BJ (cell line): ENCODE data around the gene BAZ2B. TPM values are rescaled to one million over a fixed set of nuclear protein-coding genes. Genes with fewer than 3 reads are reported as not detected.

Experiments used
- CTCF ChIA-PET: fragments of 350-600 bp; formaldehyde crosslinking; extraction: SDS; loops from one replicate; lab custom pipeline; 2021; ENCODE audit warnings: antibody characterized with exemption, inconsistent platforms; lab: Yijun Ruan, JAX
- POLR2A ChIA-PET: fragments of 300-600 bp; sonication (Branson Sonifier 250); formaldehyde crosslinking; extraction: SDS; loops from one replicate; lab custom pipeline; 2021; ENCODE audit warnings: antibody characterized with exemption; lab: Charles Lee
- DNase-seq: peaks from one replicate; pipeline ENCODE4 v3.0.0-alpha.2; 2011; ENCODE audit warnings: low read depth
- H3K27me3 ChIP-seq: 2 replicates; pipeline ENCODE4 v1.6.0; 2011; ENCODE audit warnings: low read length; ENCODE audit not compliant: control insufficient read depth, insufficient read depth
- H3K36me3 ChIP-seq: 2 replicates; pipeline ENCODE4 v1.5.1; 2011; ENCODE audit warnings: low read length; ENCODE audit not compliant: control insufficient read depth, insufficient read depth
- H3K4me3 ChIP-seq: 2 replicates; pipeline ENCODE4 v1.5.1; 2011; ENCODE audit warnings: low read depth, mild to moderate bottlenecking, control low read depth, low read length
- polyA plus RNA-seq: library from polyadenylated mRNA; depleted of rRNA; stranded (reverse); fragments of >200 nt; gene quantifications from 2 replicates; pipeline ENCODE4 v1.2.3, GENCODE V29; 2011
- TF ChIP-seq, protein P1 (sequence below): IDR thresholded peaks from 2 replicates; pipeline ENCODE4 v1.5.1; 2011; ENCODE audit warnings: low read depth, mild to moderate bottlenecking, control low read depth, inconsistent platforms, low read length, moderate library complexity; ENCODE audit not compliant: insufficient read depth

Gene BAZ2B
- polyA plus RNA-seq, 1 experiment = 16.0 TPM

DNA sequence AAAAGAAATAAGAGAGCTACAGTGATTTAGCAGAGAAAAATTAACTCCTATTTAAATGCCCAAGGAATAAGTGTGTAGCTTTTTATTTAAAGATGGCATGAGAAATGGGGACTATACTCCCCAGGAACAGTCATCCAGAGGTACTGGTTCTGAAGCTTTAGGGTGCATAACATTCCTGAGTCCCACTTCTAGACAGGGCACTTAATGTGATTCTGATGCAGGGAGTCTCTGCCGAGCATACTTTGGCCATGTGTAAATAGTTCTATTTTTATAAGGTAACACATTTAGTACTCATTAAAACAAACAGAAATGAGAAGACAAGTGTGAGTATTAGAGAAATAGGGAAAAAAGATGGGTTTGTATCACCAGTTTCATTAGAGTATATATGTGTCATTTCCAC lies 175.2 kb downstream of the BAZ2B start:
- no peaks in the 10 kb centered on the region for H3K27me3 ChIP-seq
- peaks cover 3% of the 10 kb centered on the region; the same call in 1 of the 2 replicates for H3K36me3 ChIP-seq
- CTCF ChIA-PET = no interaction called here
- no peak for DNase-seq
- TF ChIP-seq, protein P1, sequence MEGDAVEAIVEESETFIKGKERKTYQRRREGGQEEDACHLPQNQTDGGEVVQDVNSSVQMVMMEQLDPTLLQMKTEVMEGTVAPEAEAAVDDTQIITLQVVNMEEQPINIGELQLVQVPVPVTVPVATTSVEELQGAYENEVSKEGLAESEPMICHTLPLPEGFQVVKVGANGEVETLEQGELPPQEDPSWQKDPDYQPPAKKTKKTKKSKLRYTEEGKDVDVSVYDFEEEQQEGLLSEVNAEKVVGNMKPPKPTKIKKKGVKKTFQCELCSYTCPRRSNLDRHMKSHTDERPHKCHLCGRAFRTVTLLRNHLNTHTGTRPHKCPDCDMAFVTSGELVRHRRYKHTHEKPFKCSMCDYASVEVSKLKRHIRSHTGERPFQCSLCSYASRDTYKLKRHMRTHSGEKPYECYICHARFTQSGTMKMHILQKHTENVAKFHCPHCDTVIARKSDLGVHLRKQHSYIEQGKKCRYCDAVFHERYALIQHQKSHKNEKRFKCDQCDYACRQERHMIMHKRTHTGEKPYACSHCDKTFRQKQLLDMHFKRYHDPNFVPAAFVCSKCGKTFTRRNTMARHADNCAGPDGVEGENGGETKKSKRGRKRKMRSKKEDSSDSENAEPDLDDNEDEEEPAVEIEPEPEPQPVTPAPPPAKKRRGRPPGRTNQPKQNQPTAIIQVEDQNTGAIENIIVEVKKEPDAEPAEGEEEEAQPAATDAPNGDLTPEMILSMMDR = no peak
- POLR2A ChIA-PET = no interaction called here
- H3K4me3 ChIP-seq = no peak overlapping the region

DNA sequence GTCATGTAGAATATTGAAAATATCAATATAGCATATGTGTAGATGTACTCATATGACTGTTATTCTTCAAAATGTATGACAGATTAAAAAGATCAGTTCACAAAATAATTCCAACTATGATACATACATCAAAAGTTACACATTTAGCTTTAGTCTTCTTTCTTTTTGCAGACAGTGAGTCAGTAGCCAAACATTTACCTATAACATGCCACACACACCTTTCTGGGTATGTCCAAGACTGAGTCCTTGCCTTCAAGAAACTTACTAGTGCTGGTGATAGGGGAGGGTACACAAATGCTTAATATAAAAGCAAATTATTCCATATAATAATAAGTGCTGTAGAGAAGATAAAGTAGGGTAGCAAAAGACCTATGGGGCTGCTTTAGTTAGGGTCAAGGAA lies 176.9 kb downstream of the BAZ2B start:
- ChIA-PET POLR2A (no interaction called here), CTCF (interaction anchor here (0.8 kb wide), 1 partner anchor 11 kb away, joined by 3 read pairs; no protein-coding TSS in a partner anchor)
- no peaks in the 10 kb centered on the region for H3K27me3 ChIP-seq
- DNase-seq = no peak
- no peak overlapping the region for H3K4me3 ChIP-seq
- TF ChIP-seq, protein P1 = no peak
- H3K36me3 ChIP-seq = no peaks in the 10 kb centered on the region; the same call in 1 of the 2 replicates

DNA sequence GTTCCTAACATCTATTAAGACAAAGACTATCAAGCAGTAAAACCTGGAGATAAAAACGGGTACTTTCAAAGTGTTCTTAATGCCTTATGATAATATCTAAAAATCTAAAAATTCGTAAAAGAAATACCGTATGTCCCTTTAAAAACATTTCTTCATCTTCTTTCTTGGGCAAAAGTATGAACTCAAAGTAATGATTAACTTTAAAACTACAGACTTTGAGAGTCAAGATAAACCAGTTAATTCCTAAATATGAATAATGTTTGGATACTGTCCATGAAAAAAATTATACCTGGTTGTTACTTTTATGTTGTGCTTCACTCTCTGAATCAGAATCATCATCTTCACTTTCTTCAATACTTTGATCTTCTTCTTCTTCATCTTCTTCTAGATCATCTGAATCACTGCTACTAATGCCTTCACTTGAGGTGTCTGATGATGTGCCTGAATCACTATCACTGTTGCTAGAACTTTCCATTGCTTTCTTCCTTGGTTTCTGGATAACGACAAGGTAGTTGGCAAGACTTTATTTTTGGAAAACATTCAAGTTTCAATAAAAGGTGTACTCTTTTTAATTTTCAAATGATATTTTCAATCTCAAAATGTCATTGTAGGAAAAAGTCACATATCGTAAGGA lies 177.5 kb downstream of the BAZ2B start:
- Histone ChIP-seq H3K4me3 (no peak overlapping the region), H3K36me3 (no peaks in the 10 kb centered on the region), H3K27me3 (no peaks in the 10 kb centered on the region)
- TF ChIP-seq, protein P1 = no peak
- no peak for DNase-seq
- ChIA-PET CTCF (no interaction called here), POLR2A (no interaction called here)

DNA sequence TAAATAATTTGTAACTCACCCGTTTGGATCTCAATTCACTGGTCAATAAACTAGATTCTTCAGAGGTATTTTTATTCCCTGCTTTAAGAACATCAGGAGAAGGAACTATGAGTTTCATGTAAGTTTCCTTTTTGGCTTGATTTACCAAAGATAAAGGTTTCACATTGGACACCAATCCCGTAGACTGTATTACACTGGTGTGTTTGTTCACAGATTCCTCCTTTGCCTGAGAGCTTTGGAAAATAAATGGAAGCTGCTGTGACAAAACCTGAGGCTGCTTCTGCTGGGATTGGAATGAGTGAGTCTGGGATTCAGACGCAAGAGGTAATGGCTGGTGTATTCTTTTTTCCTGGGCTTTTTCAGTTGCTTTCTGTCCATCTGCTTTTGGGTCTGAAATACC lies 178.1 kb downstream of the BAZ2B start:
- POLR2A ChIA-PET = no interaction called here
- H3K36me3 ChIP-seq = no peaks in the 10 kb centered on the region
- no peak for DNase-seq
- CTCF ChIA-PET = interaction anchor here (0.7 kb wide), 1 partner anchor 281 kb away, joined by 3 read pairs; no protein-coding TSS in a partner anchor
- no peaks in the 10 kb centered on the region for H3K27me3 ChIP-seq
- H3K4me3 ChIP-seq = no peak overlapping the region
- TF ChIP-seq, protein P1 = no peak

DNA sequence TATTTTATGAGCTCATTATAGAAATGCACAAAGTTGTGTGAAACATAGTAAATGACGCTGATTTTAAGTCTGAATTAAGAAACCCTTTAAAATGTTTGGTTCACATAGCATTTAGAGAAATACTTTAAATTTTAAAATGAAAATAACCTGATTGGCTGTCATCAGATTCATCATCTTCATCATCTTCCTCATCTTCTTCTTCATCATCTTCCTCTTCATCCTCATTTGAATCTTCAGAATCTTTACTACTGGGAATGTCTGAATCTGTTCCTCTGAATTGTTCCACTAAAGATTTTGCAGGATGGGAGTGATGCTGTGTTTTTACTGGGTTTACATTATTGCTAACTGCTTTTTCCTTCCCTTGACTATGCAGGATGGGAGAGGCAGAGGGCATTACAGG lies 183.7 kb downstream of the BAZ2B start:
- Histone ChIP-seq H3K27me3 (no peaks in the 10 kb centered on the region), H3K36me3 (no peaks in the 10 kb centered on the region; the same call in 1 of the 2 replicates), H3K4me3 (no peak overlapping the region)
- ChIA-PET CTCF (no interaction called here), POLR2A (no interaction called here)
- no peak for DNase-seq
- TF ChIP-seq, protein P1 = no peak
